Thyroid gland (tissue), 4 donors: ENCODE data around the gene TMED6.

ENCODE experiments used
- CTCF ChIP-seq, 6 experiments: fragments of 200-600 bp in 3 of 6; fragments of 450-650 bp in 3 of 6; sonication (generic) in 3 of 6; IDR thresholded peaks; one replicate each; pipeline ENCODE4 v1.5.1; 2016 to 2019; ENCODE audit warnings: antibody characterized with exemption in 6 of 6, mild to moderate bottlenecking in 2 of 6, inconsistent platforms in 1 of 6, moderate library complexity in 1 of 6
- POLR2A ChIP-seq, 2 donors: fragments of 450-650 bp; IDR thresholded peaks; one replicate each; pipeline ENCODE4 v1.6.1; 2017; ENCODE audit warnings: antibody characterized with exemption in 2 of 2, mild to moderate bottlenecking in 2 of 2, moderate library complexity in 1 of 2

GRCh38 chr16:69323415-69323814 is 28.2 kb downstream of the TMED6 start:
- TF ChIP-seq POLR2A (IDR thresholded peaks at IDR 0.05) (no peak), CTCF (IDR thresholded peaks at IDR 0.05) (no peak)
